PC-3 (cell line): ENCODE results near the gene GJA3. TPM values are rescaled to one million over a fixed set of nuclear protein-coding genes. Genes with fewer than 3 reads are reported as not detected.

ENCODE experiments used
- ATAC-seq: fragments of 200-7000 bp; cut with Tn5 transposase; 2 replicates; pipeline ENCODE4 v1.9.1; 2020; ENCODE audit warnings: mild to moderate bottlenecking, moderate library complexity
- BruUV-seq: library from RNA; stranded (reverse); fragments of 400-500 nt; replicated peaks from 2 replicates; lab custom pipeline; 2021; lab: Mats Ljungman, UMichigan
- CTCF ChIA-PET: fragments of 300-600 bp; sonication (Branson Sonifier 250); formaldehyde crosslinking; loops from one replicate; lab custom pipeline; 2022; ENCODE audit warnings: antibody characterized with exemption; lab: Charles Lee
- POLR2A ChIA-PET: fragments of 300-600 bp; sonication (Branson Sonifier 250); formaldehyde crosslinking; loops from one replicate; lab custom pipeline; 2022; ENCODE audit warnings: antibody characterized with exemption; ENCODE audit not compliant: unreplicated experiment; lab: Charles Lee
- DNase-seq: peaks from one replicate; pipeline ENCODE4 v3.0.0-alpha.2; 2015
- H2AFZ ChIP-seq: fragments of 300-600 bp; sonication (generic); 2 replicates; pipeline ENCODE4 v1.6.0; 2016; ENCODE audit warnings: antibody characterized with exemption, low read length
- H3F3A ChIP-seq: fragments of 300-600 bp; sonication (generic); one replicate; pipeline ENCODE4 v1.6.0; 2017; ENCODE audit warnings: antibody characterized with exemption, low read length, control low read depth, mild to moderate bottlenecking; ENCODE audit not compliant: unreplicated experiment
- H3K27ac ChIP-seq: fragments of 300-600 bp; sonication (generic); 2 replicates; pipeline ENCODE4 v1.5.1; 2016; ENCODE audit warnings: mild to moderate bottlenecking, low read length
- H3K27me3 ChIP-seq: fragments of 300-600 bp; sonication (generic); 2 replicates; pipeline ENCODE4 v1.6.1; 2016; ENCODE audit warnings: low read length, mixed read lengths
- H3K36me3 ChIP-seq: fragments of 300-600 bp; sonication (generic); 2 replicates; pipeline ENCODE4 v1.6.1; 2016; ENCODE audit warnings: low read depth, mixed run types, low read length, mixed read lengths
- H3K4me1 ChIP-seq: fragments of 300-600 bp; sonication (generic); 2 replicates; pipeline ENCODE4 v1.5.1; 2016; ENCODE audit warnings: low read length; ENCODE audit not compliant: insufficient read depth
- H3K4me2 ChIP-seq: fragments of 300-600 bp; sonication (generic); 2 replicates; pipeline ENCODE4 v1.6.0; 2016; ENCODE audit warnings: low read length
- H3K4me3 ChIP-seq: fragments of 300-600 bp; sonication (generic); 2 replicates; pipeline ENCODE4 v1.5.1; 2016; ENCODE audit warnings: mild to moderate bottlenecking, low read length, mixed read lengths
- H3K79me2 ChIP-seq: fragments of 300-600 bp; sonication (generic); 2 replicates; pipeline ENCODE4 v1.6.1; 2017; ENCODE audit warnings: low read length, mixed read lengths
- H3K9ac ChIP-seq: fragments of 300-600 bp; sonication (generic); 2 replicates; pipeline ENCODE4 v1.6.0; 2016; ENCODE audit warnings: mild to moderate bottlenecking, low read length
- H3K9me2 ChIP-seq: fragments of 300-600 bp; sonication (generic); replicated peaks from 2 replicates; pipeline ENCODE4 v1.6.1; 2016; ENCODE audit warnings: mixed run types, low read length, mixed read lengths
- H3K9me3 ChIP-seq: fragments of 300-600 bp; sonication (generic); 2 replicates; pipeline ENCODE4 v1.6.1; 2016; ENCODE audit warnings: low read length, mixed read lengths
- H4K20me1 ChIP-seq: fragments of 300-600 bp; sonication (generic); 2 replicates; pipeline ENCODE4 v1.6.1; 2016; ENCODE audit warnings: low read length, mixed read lengths
- CTCF ChIP-seq: fragments of 300-600 bp; sonication (generic); conservative IDR thresholded peaks from 2 replicates; pipeline ENCODE4 v1.5.1; 2017; ENCODE audit warnings: antibody characterized with exemption, low read depth, mild to moderate bottlenecking, low read length
- EZH2 ChIP-seq: fragments of 300-600 bp; sonication (generic); IDR thresholded peaks from one replicate; pipeline ENCODE4 v1.6.1; 2017; ENCODE audit warnings: antibody characterized with exemption, mild to moderate bottlenecking, low read length; ENCODE audit not compliant: unreplicated experiment
- EZH2phosphoT487 ChIP-seq: fragments of 300-600 bp; sonication (generic); IDR thresholded peaks from 2 replicates; pipeline ENCODE4 v1.6.1; 2018; ENCODE audit warnings: mild to moderate bottlenecking, antibody characterized with exemption, low read length, borderline replicate concordance
- intact Hi-C: fragments of 100-400 bp; cut with micrococcal nuclease; formaldehyde crosslinking; loops from 2 replicates; pipeline ENCODE4 v1.9.0; 2023
- total RNA-seq: library from RNA; depleted of rRNA; stranded (reverse); fragments of >200 nt; gene quantifications from 2 replicates; pipeline ENCODE4 v1.2.3, GENCODE V29; 2014

The GJA3 gene
- total RNA-seq, 1 experiment from 2014 or later = 0.55 TPM

GRCh38 chr13:20126541-20127261 is 34.2 kb downstream of the GJA3 start:
- Histone ChIP-seq H3F3A (no peaks in the 10 kb centered on the region), H4K20me1 (no peaks in the 10 kb centered on the region), H3K9ac (no peak overlapping the region), H2AFZ (no peak overlapping the region), H3K79me2 (no peaks in the 10 kb centered on the region), H3K36me3 (no peaks in the 10 kb centered on the region), H3K4me3 (no peak overlapping the region), H3K4me1 (peaks cover 18% of the 10 kb centered on the region), H3K4me2 (no peak overlapping the region), H3K27ac (no peak overlapping the region), H3K27me3 (no peaks in the 10 kb centered on the region), H3K9me2 (no peaks in the 10 kb centered on the region), H3K9me3 (no peaks in the 10 kb centered on the region)
- no TSS peak for BruUV-seq
- POLR2A ChIA-PET = interaction anchor here (0.6 kb wide), 2 partner anchors 515 to 775 kb away, joined by 3 to 6 read pairs; no protein-coding TSS in a partner anchor
- ATAC-seq (no peak), DNase-seq (no peak)
- intact Hi-C loops = loop anchor here (2.0 kb wide), 1 partner anchor 36 kb away; no protein-coding TSS in a partner anchor
- CTCF ChIA-PET = interaction anchor here (0.6 to 1.6 kb wide), 2 partner anchors 34 to 48 kb away, joined by 3 to 4 read pairs; partner anchors contain the start of gene GJA3
- TF ChIP-seq EZH2 = no peak
- TF ChIP-seq CTCF = no peak
- TF ChIP-seq EZH2phosphoT487 = no peak

- H4K20me1 ChIP-seq = no peaks in the 10 kb centered on the region
- H3K9me2 ChIP-seq = no peaks in the 10 kb centered on the region
- no peaks in the 10 kb centered on the region for H3K36me3 ChIP-seq
- H3K4me3 ChIP-seq = no peak overlapping the region
- ATAC-seq (no peak), DNase-seq (no peak)
- H3K27me3 ChIP-seq = no peaks in the 10 kb centered on the region
- no peaks in the 10 kb centered on the region for H3K79me2 ChIP-seq
- TF ChIP-seq EZH2 = no peak
- no peak for TF ChIP-seq CTCF
- no peak for TF ChIP-seq EZH2phosphoT487
- no peaks in the 10 kb centered on the region for H3K9me3 ChIP-seq
- H3K4me2 ChIP-seq = peak overlapping the region; percentile 29; the same call in 1 of the 2 replicates
- H3K4me1 ChIP-seq = peaks cover 25% of the 10 kb centered on the region
- POLR2A ChIA-PET = interaction anchor here (0.6 kb wide), 2 partner anchors 516 to 657 kb away, joined by 3 to 6 read pairs; no protein-coding TSS in a partner anchor
- intact Hi-C loops = loop anchor here (2.0 kb wide), 1 partner anchor 35 kb away; no protein-coding TSS in a partner anchor
- no peak overlapping the region for H3K27ac ChIP-seq
- H3F3A ChIP-seq = no peaks in the 10 kb centered on the region
- no peak overlapping the region for H3K9ac ChIP-seq
- BruUV-seq = no TSS peak
- H2AFZ ChIP-seq = no peak overlapping the region; the same call in 1 of the 2 replicates
- CTCF ChIA-PET = no interaction called here
These were observed 35.1 kb downstream of the GJA3 start for GRCh38 chr13:20125783-20126165.
